Measurements from ENCODE around the gene PTPRR.

Gene PTPRR

GRCh38 chr12:70908978-70909377, 11.6 kb downstream of the PTPRR start:
- DNase-seq: no peak

DNA sequence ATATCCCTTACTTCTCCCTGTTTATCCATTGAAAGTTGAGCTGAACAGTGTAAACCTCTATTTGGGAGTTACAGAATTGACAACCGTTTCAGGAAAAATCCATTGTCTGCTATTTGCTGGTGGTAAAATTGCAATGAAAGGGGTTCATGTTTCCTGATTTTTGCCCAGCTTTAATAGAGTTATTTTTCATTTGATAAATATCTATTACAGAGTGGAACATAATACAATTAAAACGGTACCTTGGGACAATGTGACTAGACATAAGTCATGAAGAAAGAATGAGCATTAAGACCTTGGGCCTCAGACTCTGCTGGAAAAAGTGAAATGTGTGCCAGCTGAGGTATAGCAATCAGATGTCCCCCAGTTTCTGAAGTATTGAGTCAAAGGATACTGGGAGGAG, 13.1 kb downstream of the PTPRR start:
- no peak for DNase-seq

DNA sequence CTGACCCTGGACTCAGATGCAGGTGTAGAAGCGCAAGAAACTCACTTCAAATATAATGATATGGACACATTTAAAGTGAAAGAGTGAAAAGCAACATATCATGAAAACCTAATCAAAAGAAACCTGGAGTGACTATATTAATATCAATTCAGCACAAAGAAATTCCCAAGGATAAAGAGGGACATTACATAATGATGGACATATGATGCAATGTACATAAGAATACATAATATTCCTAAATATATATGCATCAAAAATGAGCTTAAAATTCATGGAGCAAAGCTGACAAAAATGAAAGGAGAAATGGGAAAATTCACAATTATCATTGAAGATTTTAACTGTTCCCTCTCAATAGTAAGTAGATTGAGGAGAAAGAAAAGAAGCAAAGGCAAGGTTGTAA, 24.6 kb downstream of the PTPRR start:
- DNase-seq: no peak

- no peak for DNase-seq
Observed at GRCh38 chr12:70892593-70892992, 27.9 kb downstream of the PTPRR start.

DNA sequence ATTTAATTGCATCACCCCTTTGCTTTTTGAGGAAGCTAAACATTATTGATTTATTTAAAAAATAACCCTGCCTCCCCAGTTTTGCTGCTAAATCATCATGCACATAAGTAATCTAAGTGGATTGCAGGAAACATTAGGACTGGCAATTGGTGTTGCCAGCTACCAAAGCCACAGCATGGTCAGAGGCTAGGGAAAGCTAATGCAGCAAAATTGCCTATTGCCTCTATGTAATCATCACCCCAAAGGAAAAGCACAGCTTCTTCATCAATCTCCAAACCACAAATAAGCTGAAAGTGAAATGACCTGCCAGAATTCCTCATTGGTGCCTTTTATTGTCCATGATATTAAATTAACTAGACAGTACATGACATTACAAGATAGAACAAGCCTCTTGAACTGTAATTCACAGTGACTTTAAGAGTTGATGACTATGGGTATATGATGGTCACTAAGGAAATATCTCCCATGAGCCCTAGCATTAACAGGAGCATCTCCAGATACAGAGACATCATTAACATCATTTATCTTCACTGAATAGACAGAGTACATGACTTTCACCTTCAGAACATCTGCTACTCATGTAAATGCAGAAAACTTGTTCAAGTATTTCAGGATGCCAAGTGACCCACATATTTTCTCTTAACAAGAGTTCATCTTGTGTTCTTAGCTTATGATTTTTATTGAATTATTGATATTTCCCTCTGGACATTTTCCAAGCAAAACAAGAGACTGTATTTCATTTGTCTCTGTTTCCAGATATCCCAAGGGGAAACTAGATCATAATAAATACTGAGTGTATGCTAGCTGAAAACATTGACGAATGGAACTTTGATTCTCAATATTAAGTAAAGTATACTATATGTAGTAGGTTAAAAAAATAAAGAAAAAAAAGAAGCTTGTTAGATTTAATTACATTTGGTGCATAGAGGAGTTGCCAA, 29.4 kb downstream of the PTPRR start:
- DNase-seq: no peak

DNA sequence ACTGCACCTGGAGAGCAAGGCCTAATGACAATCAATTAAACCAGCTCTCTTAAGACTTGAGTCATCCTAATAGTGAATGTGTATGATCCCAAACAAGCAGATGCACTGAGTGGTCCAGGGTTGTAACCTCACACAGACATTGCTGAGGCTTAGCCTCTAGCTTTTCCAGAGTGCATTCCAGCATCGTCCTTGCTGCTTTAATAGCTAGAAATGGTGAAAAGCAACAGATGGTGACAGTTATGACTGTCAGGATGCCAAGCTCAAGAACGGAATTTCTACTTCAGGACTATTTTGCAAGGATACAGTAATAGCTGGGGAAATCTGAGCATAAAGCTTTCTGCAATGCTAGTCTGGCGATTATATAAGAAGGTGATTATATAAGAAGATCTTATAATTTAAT, 34.6 kb downstream of the PTPRR start:
- DNase-seq: no peak

DNA sequence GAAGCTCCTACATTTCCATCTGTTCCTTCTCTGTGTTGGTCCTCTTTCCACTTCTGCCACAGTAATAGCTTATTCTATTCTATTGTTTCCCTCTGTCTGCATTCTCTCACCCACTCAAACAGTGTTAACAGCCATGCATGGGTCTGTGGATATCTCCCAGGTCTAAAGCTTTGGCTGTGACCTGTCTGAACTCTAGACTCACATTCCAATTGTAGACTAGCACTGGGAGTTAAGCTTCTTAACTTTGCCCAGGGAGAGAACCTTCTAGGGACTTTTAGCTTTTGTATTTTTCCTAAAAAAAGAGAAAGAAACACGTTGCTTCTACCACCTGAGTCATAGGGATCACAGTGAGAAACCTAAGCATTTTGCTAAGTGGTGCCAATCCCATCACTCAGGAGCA, 36.7 kb downstream of the PTPRR start:
- DNase-seq: no peak

- DNase-seq: no peak
Observed at GRCh38 chr12:70880744-70881143, 39.8 kb downstream of the PTPRR start.

- no peak for DNase-seq
Observed at GRCh38 chr12:70876952-70877351, 43.6 kb downstream of the PTPRR start.

DNA sequence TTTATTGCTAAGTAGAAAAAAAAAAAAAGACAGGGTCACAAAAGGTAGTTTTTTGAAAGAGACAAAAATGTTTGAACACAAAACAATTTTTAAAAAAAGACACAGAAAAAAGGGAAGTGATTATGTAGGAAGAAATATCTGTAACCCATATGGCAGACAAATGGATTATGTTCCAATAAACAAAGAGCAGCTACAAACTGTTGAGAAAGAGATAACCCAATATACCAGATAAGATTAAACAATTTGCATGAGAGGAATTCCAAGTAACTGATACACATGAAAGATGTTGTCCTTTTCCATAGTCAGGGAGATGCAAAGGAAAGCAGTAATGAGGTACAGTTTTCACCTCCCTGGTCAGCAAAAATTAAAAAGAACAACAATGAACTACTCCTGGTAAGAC, 44.9 kb downstream of the PTPRR start:
- DNase-seq: no peak

- DNase-seq: no peak
Observed at GRCh38 chr12:70854881-70855568, 65.5 kb downstream of the PTPRR start.

DNA sequence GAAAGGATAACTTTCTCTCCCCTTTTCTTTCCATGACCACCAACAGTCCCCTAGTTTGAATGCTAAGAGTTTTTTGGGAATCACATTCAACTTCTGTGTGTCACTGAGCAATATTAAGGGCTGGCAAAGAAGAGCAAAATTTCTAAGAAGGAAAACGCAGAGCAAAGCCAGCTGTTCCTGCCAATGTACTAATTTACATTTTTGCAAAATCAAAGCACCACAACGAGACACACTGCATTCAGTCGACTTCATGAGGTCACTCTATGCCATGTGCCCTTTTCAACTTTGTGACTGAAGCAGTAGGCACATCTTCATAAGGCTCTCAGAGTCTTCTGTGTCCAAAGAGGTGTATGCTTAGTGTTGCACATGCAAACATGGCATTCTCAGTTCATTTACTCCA, 66.4 kb downstream of the PTPRR start:
- no peak for DNase-seq

- DNase-seq: no peak
Observed at GRCh38 chr12:70853326-70853725, 67.2 kb downstream of the PTPRR start.

DNA sequence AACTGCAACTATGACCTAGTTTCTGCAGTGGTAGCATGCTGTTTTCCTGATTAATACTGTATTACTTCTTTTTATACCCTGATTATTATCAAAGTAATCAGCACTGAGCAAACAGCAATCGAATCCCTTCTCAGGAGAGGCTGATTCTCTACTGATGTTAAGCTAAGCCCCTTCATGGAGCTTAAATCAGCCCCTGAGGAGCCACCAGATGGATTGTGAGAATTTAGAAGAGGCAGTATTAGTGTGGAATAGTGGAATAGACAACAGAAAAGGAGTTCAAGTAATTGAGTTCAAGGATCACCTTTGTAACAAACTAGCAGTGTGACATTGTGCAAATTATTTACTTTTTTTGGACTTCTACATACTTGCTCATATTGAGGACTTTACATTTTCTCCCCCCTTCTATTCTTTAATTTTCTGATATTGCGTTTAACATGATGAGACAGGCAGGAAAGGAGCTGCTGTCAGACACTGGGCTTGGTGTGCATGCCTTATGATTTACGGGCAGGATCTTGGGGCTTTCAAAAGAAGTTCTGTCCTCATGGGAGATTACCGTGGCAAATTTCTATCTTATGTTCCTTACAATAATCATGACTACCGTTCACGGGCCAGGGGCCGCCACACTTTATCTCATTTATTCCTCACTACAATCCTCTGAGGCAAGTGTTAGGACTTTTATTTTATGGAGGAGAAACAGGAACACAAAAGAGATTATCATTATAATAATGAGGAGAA, 68.0 kb downstream of the PTPRR start:
- DNase-seq: no peak

DNA sequence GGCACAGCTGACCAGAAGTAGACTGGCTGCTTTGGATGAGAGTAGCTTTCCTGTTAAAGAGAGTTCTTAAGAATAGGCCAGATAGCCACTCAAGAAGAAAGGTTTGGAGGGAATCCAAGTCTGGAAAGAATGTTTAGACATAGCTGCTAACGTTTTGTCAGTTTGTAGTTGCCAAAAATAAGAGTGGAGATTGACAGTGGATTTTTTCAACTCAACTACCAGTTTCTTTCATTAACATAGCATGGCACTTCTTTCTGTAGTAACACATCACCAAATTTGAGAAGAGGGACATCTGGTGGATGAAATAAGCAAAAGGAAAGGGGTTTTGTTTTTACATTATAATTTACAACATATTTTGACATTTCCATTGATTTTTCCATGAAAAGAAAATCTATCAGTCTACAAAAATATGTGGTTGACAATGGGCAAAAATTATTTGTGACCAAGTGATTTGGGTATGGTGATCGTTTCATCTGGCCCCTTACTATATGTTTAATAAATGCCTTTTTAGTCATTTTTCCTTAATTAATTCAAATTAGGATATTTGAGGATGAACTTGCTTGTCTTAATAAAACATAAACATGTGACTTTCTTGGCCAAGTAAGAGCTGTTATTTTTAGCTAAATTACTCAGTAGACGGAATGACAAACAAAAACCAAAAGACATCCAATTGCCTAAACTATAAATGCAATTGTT, 71.1 kb downstream of the PTPRR start:
- DNase-seq: no peak

GRCh38 chr12:70847871-70848270, 72.7 kb downstream of the PTPRR start:
- no peak for DNase-seq

DNA sequence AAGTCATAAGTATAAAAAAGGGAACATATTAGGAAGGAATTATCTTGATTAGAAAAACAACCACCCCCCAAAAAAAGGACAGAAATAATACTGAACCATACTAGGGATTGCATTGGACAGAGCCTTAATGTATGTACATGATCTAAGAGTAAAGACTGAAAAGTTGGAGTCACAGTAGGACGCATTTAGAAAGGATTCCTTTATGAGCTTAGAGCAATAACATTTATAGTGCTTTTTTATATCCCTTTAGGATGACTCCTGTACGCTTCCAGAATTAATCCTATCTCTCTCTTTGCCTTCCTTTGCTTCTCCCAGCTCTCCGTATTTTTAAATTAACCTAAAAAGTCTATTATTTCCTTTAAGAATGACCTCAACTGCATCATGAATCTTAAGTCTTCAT, 75.3 kb downstream of the PTPRR start:
- no peak for DNase-seq

DNA sequence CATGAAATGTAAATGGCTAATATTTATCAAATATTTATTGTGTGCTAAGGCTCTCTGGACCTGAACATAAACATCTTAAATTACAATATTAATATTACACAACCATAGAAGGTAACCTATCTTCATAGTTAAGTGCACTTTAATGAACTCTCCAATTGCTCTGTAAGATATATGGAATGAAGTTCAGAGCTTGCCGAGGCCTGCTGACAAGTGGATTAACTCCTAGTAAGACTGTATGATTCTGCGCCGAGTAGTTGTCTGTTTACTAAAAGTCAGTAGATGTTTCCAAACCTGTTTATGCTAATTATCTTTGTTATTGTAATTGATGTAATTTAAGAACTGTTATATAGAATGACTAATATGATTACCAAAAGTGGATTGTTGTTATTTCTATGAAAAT, 77.2 kb downstream of the PTPRR start:
- DNase-seq: no peak

DNA sequence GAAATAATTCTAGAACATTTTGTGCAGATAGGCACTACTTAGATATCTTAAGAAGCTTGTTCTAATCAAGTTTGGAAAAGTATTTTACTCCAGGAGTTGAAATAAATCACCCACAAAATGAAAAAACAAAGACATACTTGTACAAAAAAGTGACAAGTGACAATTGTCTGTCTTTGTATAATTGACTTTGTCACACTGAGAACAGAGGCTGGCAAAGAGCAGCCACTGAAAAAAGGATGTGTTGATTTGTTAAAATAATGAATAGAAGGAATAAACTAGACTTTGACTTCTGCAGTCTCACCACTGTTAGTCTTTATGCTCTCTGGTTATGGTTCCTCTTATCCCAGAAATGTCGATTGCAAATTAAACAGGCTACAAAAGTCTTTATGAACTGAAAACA, 77.6 kb downstream of the PTPRR start:
- DNase-seq: no peak

- DNase-seq: no peak
Observed at GRCh38 chr12:70842136-70842535, 78.4 kb downstream of the PTPRR start.

- no peak for DNase-seq
Observed at GRCh38 chr12:70840656-70841350, 79.7 kb downstream of the PTPRR start.

GRCh38 chr12:70839544-70839943, 81.0 kb downstream of the PTPRR start:
- DNase-seq: no peak
